Keratinocyte (primary cell): Measurements from ENCODE around the gene XKRX. TPM values are rescaled to one million over a fixed set of nuclear protein-coding genes. Genes with fewer than 3 reads are reported as not detected.

Experiments
- DNase-seq: peaks from one replicate; pipeline ENCODE4 v3.0.0-alpha.2; 2011; ENCODE audit warnings: low read depth, missing footprints, low spot score
- FAIRE-seq: peaks from 2 replicates; lab custom pipeline; 2011; peaks lifted over from hg19 to GRCh38; lab: Jason Lieb, UNC
- H2AFZ ChIP-seq: 2 replicates; pipeline ENCODE4 v1.6.0; 2012; ENCODE audit warnings: low read length, control low read depth, inconsistent platforms; ENCODE audit not compliant: control insufficient read depth
- H3K27ac ChIP-seq: 2 replicates; pipeline ENCODE4 v1.5.1; 2011; ENCODE audit warnings: low read length; ENCODE audit not compliant: control insufficient read depth, insufficient read depth
- H3K27me3 ChIP-seq: 3 replicates; pipeline ENCODE4 v1.6.0; 2011; ENCODE audit warnings: low read length; ENCODE audit not compliant: control insufficient read depth, insufficient read depth; ENCODE audit errors: extremely low read depth
- H3K36me3 ChIP-seq, 2 experiments: 2 replicates in 1 of 2; 3 replicates in 1 of 2; pipeline ENCODE4 v1.5.1; 2011; ENCODE audit warnings: low read length in 2 of 2, mild to moderate bottlenecking in 1 of 2; ENCODE audit not compliant: control insufficient read depth in 2 of 2, insufficient read depth in 2 of 2; ENCODE audit errors: extremely low read depth in 1 of 2
- H3K4me1 ChIP-seq: 3 replicates; pipeline ENCODE4 v1.5.1; 2011; ENCODE audit warnings: low read length; ENCODE audit not compliant: control insufficient read depth, insufficient read depth; ENCODE audit errors: extremely low read depth
- H3K4me2 ChIP-seq: 3 replicates; pipeline ENCODE4 v1.6.0; 2011; ENCODE audit warnings: low read depth, low read length; ENCODE audit not compliant: control insufficient read depth, insufficient read depth; ENCODE audit errors: extremely low read depth
- H3K4me3 ChIP-seq, 3 experiments: fragments of 200-600 bp in 1 of 3; sonication (generic) in 1 of 3; 2 replicates in 2 of 3; 3 replicates in 1 of 3; pipeline ENCODE4 v1.5.1; 2011 to 2016; ENCODE audit warnings: low read length in 3 of 3, mild to moderate bottlenecking in 3 of 3, control low read depth in 2 of 3, inconsistent platforms in 1 of 3, low read depth in 1 of 3, mixed read lengths in 1 of 3, mixed run types in 1 of 3, moderate library complexity in 1 of 3; ENCODE audit not compliant: control insufficient read depth in 2 of 3, insufficient read depth in 2 of 3; ENCODE audit errors: extremely low read depth in 1 of 3
- H3K79me2 ChIP-seq: 2 replicates; pipeline ENCODE4 v1.6.0; 2012; ENCODE audit warnings: low read length; ENCODE audit not compliant: control insufficient read depth, insufficient read depth
- H3K9ac ChIP-seq: 3 replicates; pipeline ENCODE4 v1.6.0; 2011; ENCODE audit warnings: low read length; ENCODE audit not compliant: control insufficient read depth, insufficient read depth; ENCODE audit errors: extremely low read depth
- H3K9me1 ChIP-seq: 3 replicates; pipeline ENCODE4 v1.6.0; 2011; ENCODE audit warnings: low read length; ENCODE audit not compliant: control insufficient read depth, insufficient read depth; ENCODE audit errors: extremely low read depth
- H3K9me3 ChIP-seq: 2 replicates; pipeline ENCODE4 v1.5.1; 2012; ENCODE audit warnings: low read depth, low read length; ENCODE audit not compliant: control insufficient read depth
- H4K20me1 ChIP-seq: 3 replicates; pipeline ENCODE4 v1.6.0; 2011; ENCODE audit warnings: low read length; ENCODE audit not compliant: control insufficient read depth, insufficient read depth; ENCODE audit errors: extremely low read depth
- EZH2 ChIP-seq: IDR thresholded peaks from one replicate; pipeline ENCODE4 v1.6.1; 2012; ENCODE audit warnings: inconsistent platforms, mild to moderate bottlenecking, low read length, moderate library complexity
- dilution Hi-C: fragments of 300-500 bp; cut with MboI; formaldehyde crosslinking; loops from one replicate; pipeline ENCODE4 v1.7.0; 2020; ENCODE audit warnings: low sequenced_read_pairs; ENCODE audit not compliant: extremely low pct_ligation_motif_present
- polyA plus RNA-seq, 5 experiments: library from polyadenylated mRNA; depleted of rRNA in 3 of 5; stranded (reverse) in 3 of 5; stranded (forward) in 1 of 5; unstranded in 1 of 5; fragments of >200 nt; gene quantifications; 1 replicate in 1 of 5; 2 replicates in 3 of 5; 3 replicates in 1 of 5; pipeline versions ENCODE4 v1.2.1 to v1.2.3, GENCODE V29; 2011 to 2012; ENCODE audit warnings: missing spikeins in 2 of 5, low read depth in 1 of 5, low replicate concordance in 1 of 5
- TF ChIP-seq, protein P1 (sequence below), 3 experiments: IDR thresholded peaks in 1 of 3; conservative IDR thresholded peaks in 1 of 3; optimal IDR thresholded peaks in 1 of 3; 2 replicates in 2 of 3; 3 replicates in 1 of 3; pipeline versions ENCODE3 to v1.5.1; 2011; ENCODE audit warnings: low read length in 3 of 3, mild to moderate bottlenecking in 3 of 3, moderate library complexity in 2 of 3, control low read depth in 1 of 3, inconsistent platforms in 1 of 3; ENCODE audit not compliant: insufficient read depth in 2 of 3; ENCODE audit errors: extremely low read depth in 1 of 3

Gene XKRX
- polyA plus RNA-seq, 1 donor (not counting 4 experiments of a cell fraction or from before 2014, with no cell fraction given), result 0.26 TPM

DNA sequence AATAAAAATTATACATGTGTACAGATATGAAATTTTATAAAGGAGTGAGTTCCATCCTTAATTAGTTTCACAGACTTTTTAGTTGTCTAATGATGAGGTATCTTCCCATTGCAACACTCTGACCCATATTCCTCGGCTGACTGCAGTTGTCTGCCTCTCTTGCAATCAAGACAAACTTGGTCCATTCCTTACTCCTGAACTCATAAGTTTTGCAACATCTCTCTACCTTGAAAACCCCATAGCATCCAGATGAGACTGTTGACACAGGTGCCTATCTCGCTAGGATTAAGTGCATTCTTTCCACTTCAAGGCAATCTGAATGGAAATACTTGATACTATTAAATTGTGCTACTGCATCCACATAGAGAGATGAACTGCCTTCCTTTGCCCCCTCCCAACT, 2.3 kb downstream of the XKRX start:
- TF ChIP-seq EZH2, result no peak
- TF ChIP-seq, protein P1, sequence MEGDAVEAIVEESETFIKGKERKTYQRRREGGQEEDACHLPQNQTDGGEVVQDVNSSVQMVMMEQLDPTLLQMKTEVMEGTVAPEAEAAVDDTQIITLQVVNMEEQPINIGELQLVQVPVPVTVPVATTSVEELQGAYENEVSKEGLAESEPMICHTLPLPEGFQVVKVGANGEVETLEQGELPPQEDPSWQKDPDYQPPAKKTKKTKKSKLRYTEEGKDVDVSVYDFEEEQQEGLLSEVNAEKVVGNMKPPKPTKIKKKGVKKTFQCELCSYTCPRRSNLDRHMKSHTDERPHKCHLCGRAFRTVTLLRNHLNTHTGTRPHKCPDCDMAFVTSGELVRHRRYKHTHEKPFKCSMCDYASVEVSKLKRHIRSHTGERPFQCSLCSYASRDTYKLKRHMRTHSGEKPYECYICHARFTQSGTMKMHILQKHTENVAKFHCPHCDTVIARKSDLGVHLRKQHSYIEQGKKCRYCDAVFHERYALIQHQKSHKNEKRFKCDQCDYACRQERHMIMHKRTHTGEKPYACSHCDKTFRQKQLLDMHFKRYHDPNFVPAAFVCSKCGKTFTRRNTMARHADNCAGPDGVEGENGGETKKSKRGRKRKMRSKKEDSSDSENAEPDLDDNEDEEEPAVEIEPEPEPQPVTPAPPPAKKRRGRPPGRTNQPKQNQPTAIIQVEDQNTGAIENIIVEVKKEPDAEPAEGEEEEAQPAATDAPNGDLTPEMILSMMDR (optimal IDR thresholded peaks at IDR 0.05 in 1 of 3, IDR thresholded peaks at IDR 0.05 in 1 of 3, conservative IDR thresholded peaks at IDR 0.05 in 1 of 3; ENCODE audit: extremely low read depth in 1 of 3, insufficient read depth in 2 of 3, low read length in 3 of 3), result no peak
- H3K79me2 ChIP-seq, result no peaks in the 10 kb centered on the region
- H2AFZ ChIP-seq, result no peak overlapping the region
- no peak overlapping the region for H3K27ac ChIP-seq
- DNase-seq (no peak), FAIRE-seq (no peak)
- dilution Hi-C loops, result no loop called here
- H3K9me1 ChIP-seq, result no peaks in the 10 kb centered on the region
- no peaks in the 10 kb centered on the region for H3K36me3 ChIP-seq
- no peak overlapping the region for H3K4me3 ChIP-seq
- no peaks in the 10 kb centered on the region for H3K4me1 ChIP-seq
- H3K27me3 ChIP-seq, result peaks cover 5% of the 10 kb centered on the region
- H4K20me1 ChIP-seq, result no peaks in the 10 kb centered on the region
- H3K9me3 ChIP-seq, result no peaks in the 10 kb centered on the region
- no peak overlapping the region for H3K9ac ChIP-seq
- H3K4me2 ChIP-seq, result no peak overlapping the region

DNA sequence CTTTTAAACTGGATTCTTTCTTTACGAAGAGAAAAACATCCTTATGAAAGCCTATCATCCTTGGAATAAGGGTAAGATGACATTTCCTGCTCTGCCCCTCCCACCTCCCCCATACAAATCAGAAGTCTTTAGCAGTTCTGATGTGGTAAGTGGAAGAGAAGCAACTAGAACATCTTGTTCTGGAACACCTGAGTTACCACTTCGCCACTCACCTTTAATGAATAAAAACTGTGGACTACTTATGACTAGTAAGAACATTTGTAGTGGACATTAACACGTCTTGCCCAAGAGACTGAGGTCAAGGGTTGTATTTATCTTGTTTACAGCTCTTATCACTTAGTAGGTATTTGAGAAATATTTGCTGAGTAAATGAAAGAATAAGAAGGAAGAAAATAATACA, 4.3 kb downstream of the XKRX start:
- Histone ChIP-seq H3K27me3 (peaks cover 5% of the 10 kb centered on the region), H4K20me1 (no peaks in the 10 kb centered on the region), H3K4me2 (no peak overlapping the region), H3K4me3 (no peak overlapping the region), H3K9me1 (no peaks in the 10 kb centered on the region), H3K27ac (no peak overlapping the region), H3K9me3 (no peaks in the 10 kb centered on the region), H2AFZ (no peak overlapping the region), H3K4me1 (no peaks in the 10 kb centered on the region), H3K9ac (no peak overlapping the region), H3K36me3 (no peaks in the 10 kb centered on the region), H3K79me2 (no peaks in the 10 kb centered on the region)
- FAIRE-seq, result no peak
- no peak for DNase-seq
- TF ChIP-seq EZH2, result no peak
- TF ChIP-seq, protein P1 (optimal IDR thresholded peaks at IDR 0.05 in 1 of 3, IDR thresholded peaks at IDR 0.05 in 1 of 3, conservative IDR thresholded peaks at IDR 0.05 in 1 of 3; ENCODE audit: extremely low read depth in 1 of 3, insufficient read depth in 2 of 3, low read length in 3 of 3), result no peak
- dilution Hi-C loops, result no loop called here
